Keratinocyte (primary cell): Measurements from ENCODE around the gene GPR65. TPM values are rescaled to one million over a fixed set of nuclear protein-coding genes. Genes with fewer than 3 reads are reported as not detected.

Experiments
- DNase-seq: peaks from one replicate; pipeline ENCODE4 v3.0.0-alpha.2; 2011; ENCODE audit warnings: low read depth, missing footprints, low spot score
- FAIRE-seq: peaks from 2 replicates; lab custom pipeline; 2011; peaks lifted over from hg19 to GRCh38; lab: Jason Lieb, UNC
- H2AFZ ChIP-seq: 2 replicates; pipeline ENCODE4 v1.6.0; 2012; ENCODE audit warnings: low read length, control low read depth, inconsistent platforms; ENCODE audit not compliant: control insufficient read depth
- H3K27ac ChIP-seq: 2 replicates; pipeline ENCODE4 v1.5.1; 2011; ENCODE audit warnings: low read length; ENCODE audit not compliant: control insufficient read depth, insufficient read depth
- H3K27me3 ChIP-seq: 3 replicates; pipeline ENCODE4 v1.6.0; 2011; ENCODE audit warnings: low read length; ENCODE audit not compliant: control insufficient read depth, insufficient read depth; ENCODE audit errors: extremely low read depth
- H3K36me3 ChIP-seq, 2 experiments: 2 replicates in 1 of 2; 3 replicates in 1 of 2; pipeline ENCODE4 v1.5.1; 2011; ENCODE audit warnings: low read length in 2 of 2, mild to moderate bottlenecking in 1 of 2; ENCODE audit not compliant: control insufficient read depth in 2 of 2, insufficient read depth in 2 of 2; ENCODE audit errors: extremely low read depth in 1 of 2
- H3K4me1 ChIP-seq: 3 replicates; pipeline ENCODE4 v1.5.1; 2011; ENCODE audit warnings: low read length; ENCODE audit not compliant: control insufficient read depth, insufficient read depth; ENCODE audit errors: extremely low read depth
- H3K4me2 ChIP-seq: 3 replicates; pipeline ENCODE4 v1.6.0; 2011; ENCODE audit warnings: low read depth, low read length; ENCODE audit not compliant: control insufficient read depth, insufficient read depth; ENCODE audit errors: extremely low read depth
- H3K4me3 ChIP-seq, 3 experiments: fragments of 200-600 bp in 1 of 3; sonication (generic) in 1 of 3; 2 replicates in 2 of 3; 3 replicates in 1 of 3; pipeline ENCODE4 v1.5.1; 2011 to 2016; ENCODE audit warnings: low read length in 3 of 3, mild to moderate bottlenecking in 3 of 3, control low read depth in 2 of 3, inconsistent platforms in 1 of 3, low read depth in 1 of 3, mixed read lengths in 1 of 3, mixed run types in 1 of 3, moderate library complexity in 1 of 3; ENCODE audit not compliant: control insufficient read depth in 2 of 3, insufficient read depth in 2 of 3; ENCODE audit errors: extremely low read depth in 1 of 3
- H3K79me2 ChIP-seq: 2 replicates; pipeline ENCODE4 v1.6.0; 2012; ENCODE audit warnings: low read length; ENCODE audit not compliant: control insufficient read depth, insufficient read depth
- H3K9ac ChIP-seq: 3 replicates; pipeline ENCODE4 v1.6.0; 2011; ENCODE audit warnings: low read length; ENCODE audit not compliant: control insufficient read depth, insufficient read depth; ENCODE audit errors: extremely low read depth
- H3K9me1 ChIP-seq: 3 replicates; pipeline ENCODE4 v1.6.0; 2011; ENCODE audit warnings: low read length; ENCODE audit not compliant: control insufficient read depth, insufficient read depth; ENCODE audit errors: extremely low read depth
- H3K9me3 ChIP-seq: 2 replicates; pipeline ENCODE4 v1.5.1; 2012; ENCODE audit warnings: low read depth, low read length; ENCODE audit not compliant: control insufficient read depth
- H4K20me1 ChIP-seq: 3 replicates; pipeline ENCODE4 v1.6.0; 2011; ENCODE audit warnings: low read length; ENCODE audit not compliant: control insufficient read depth, insufficient read depth; ENCODE audit errors: extremely low read depth
- EZH2 ChIP-seq: IDR thresholded peaks from one replicate; pipeline ENCODE4 v1.6.1; 2012; ENCODE audit warnings: inconsistent platforms, mild to moderate bottlenecking, low read length, moderate library complexity
- dilution Hi-C: fragments of 300-500 bp; cut with MboI; formaldehyde crosslinking; loops from one replicate; pipeline ENCODE4 v1.7.0; 2020; ENCODE audit warnings: low sequenced_read_pairs; ENCODE audit not compliant: extremely low pct_ligation_motif_present
- polyA plus RNA-seq, 5 experiments: library from polyadenylated mRNA; depleted of rRNA in 3 of 5; stranded (reverse) in 3 of 5; stranded (forward) in 1 of 5; unstranded in 1 of 5; fragments of >200 nt; gene quantifications; 1 replicate in 1 of 5; 2 replicates in 3 of 5; 3 replicates in 1 of 5; pipeline versions ENCODE4 v1.2.1 to v1.2.3, GENCODE V29; 2011 to 2012; ENCODE audit warnings: missing spikeins in 2 of 5, low read depth in 1 of 5, low replicate concordance in 1 of 5
- small RNA-seq, 3 experiments: library from RNA; depleted of rRNA; stranded (forward); fragments of <200 nt; gene quantifications; one replicate each; pipeline ENCODE3, GENCODE V24; 2012; ENCODE audit warnings: low read depth in 3 of 3, low replicate concordance in 1 of 3; ENCODE audit not compliant: insufficient read length in 3 of 3
- TF ChIP-seq, protein P1 (sequence below), 3 experiments: IDR thresholded peaks in 1 of 3; conservative IDR thresholded peaks in 1 of 3; optimal IDR thresholded peaks in 1 of 3; 2 replicates in 2 of 3; 3 replicates in 1 of 3; pipeline versions ENCODE3 to v1.5.1; 2011; ENCODE audit warnings: low read length in 3 of 3, mild to moderate bottlenecking in 3 of 3, moderate library complexity in 2 of 3, control low read depth in 1 of 3, inconsistent platforms in 1 of 3; ENCODE audit not compliant: insufficient read depth in 2 of 3; ENCODE audit errors: extremely low read depth in 1 of 3

Gene GPR65
- polyA plus RNA-seq, 1 donor (not counting 4 experiments of a cell fraction or from before 2014, with no cell fraction given) = not detected

DNA sequence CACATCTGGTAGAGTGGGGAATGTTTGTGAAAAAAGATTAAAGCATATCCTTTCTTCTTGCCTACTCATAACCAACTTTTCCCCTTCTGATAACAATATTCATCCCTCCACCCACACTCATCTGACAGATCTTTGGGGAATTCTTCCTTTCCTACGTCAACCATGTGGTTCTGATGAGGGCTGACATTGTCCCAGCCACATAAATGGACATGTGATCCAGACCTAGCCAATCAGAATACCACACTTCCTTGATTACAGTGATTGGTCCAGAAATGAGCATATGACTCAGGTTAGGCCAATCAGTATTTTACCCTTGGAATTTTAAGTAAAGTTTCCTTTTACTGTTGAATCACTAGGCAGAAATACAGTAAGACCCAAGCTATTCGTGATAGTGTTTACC lies 58.9 kb downstream of the GPR65 start:
- Histone ChIP-seq H3K4me1 (no peaks in the 10 kb centered on the region), H3K4me3 (no peak overlapping the region), H3K4me2 (no peak overlapping the region), H2AFZ (no peak overlapping the region), H3K36me3 (no peaks in the 10 kb centered on the region), H4K20me1 (no peaks in the 10 kb centered on the region), H3K9me1 (no peaks in the 10 kb centered on the region), H3K79me2 (no peaks in the 10 kb centered on the region), H3K27me3 (no peaks in the 10 kb centered on the region), H3K9ac (no peak overlapping the region), H3K9me3 (no peaks in the 10 kb centered on the region), H3K27ac (no peak overlapping the region)
- TF ChIP-seq, protein P1, sequence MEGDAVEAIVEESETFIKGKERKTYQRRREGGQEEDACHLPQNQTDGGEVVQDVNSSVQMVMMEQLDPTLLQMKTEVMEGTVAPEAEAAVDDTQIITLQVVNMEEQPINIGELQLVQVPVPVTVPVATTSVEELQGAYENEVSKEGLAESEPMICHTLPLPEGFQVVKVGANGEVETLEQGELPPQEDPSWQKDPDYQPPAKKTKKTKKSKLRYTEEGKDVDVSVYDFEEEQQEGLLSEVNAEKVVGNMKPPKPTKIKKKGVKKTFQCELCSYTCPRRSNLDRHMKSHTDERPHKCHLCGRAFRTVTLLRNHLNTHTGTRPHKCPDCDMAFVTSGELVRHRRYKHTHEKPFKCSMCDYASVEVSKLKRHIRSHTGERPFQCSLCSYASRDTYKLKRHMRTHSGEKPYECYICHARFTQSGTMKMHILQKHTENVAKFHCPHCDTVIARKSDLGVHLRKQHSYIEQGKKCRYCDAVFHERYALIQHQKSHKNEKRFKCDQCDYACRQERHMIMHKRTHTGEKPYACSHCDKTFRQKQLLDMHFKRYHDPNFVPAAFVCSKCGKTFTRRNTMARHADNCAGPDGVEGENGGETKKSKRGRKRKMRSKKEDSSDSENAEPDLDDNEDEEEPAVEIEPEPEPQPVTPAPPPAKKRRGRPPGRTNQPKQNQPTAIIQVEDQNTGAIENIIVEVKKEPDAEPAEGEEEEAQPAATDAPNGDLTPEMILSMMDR (optimal IDR thresholded peaks at IDR 0.05 in 1 of 3, IDR thresholded peaks at IDR 0.05 in 1 of 3, conservative IDR thresholded peaks at IDR 0.05 in 1 of 3; ENCODE audit: extremely low read depth in 1 of 3, insufficient read depth in 2 of 3, low read length in 3 of 3) = no peak
- TF ChIP-seq EZH2 = no peak
- dilution Hi-C loops = no loop called here
- FAIRE-seq = no peak
- DNase-seq = no peak

Small RNAs within 50 kb of the gene (small RNA-seq; reads per million reads assigned to genes)
- gene RNU6-835P = 0 reads per million in 3 experiments

Other genes with a start within 250 kb of the GPR65 start
- gene GALC, start 12.0 kb upstream of the GPR65 start, polyA plus RNA-seq = 4.6 to 7.9 TPM (median 6.2 TPM) in 3 replicates